Astrocyte (in vitro differentiated cells and primary cell): ENCODE data around the gene CKS1B.

Experiments
- EZH2 ChIP-seq: IDR thresholded peaks from 2 replicates; pipeline ENCODE4 v1.6.1; 2012; ENCODE audit warnings: mild to moderate bottlenecking, low read length, inconsistent platforms; ENCODE audit not compliant: insufficient read depth
- TF ChIP-seq, protein P1 (sequence below): IDR thresholded peaks from 2 replicates; pipeline ENCODE4 v1.5.1; 2011; ENCODE audit warnings: low read depth, mild to moderate bottlenecking, inconsistent platforms, low read length, moderate library complexity; ENCODE audit not compliant: insufficient read depth

DNA sequence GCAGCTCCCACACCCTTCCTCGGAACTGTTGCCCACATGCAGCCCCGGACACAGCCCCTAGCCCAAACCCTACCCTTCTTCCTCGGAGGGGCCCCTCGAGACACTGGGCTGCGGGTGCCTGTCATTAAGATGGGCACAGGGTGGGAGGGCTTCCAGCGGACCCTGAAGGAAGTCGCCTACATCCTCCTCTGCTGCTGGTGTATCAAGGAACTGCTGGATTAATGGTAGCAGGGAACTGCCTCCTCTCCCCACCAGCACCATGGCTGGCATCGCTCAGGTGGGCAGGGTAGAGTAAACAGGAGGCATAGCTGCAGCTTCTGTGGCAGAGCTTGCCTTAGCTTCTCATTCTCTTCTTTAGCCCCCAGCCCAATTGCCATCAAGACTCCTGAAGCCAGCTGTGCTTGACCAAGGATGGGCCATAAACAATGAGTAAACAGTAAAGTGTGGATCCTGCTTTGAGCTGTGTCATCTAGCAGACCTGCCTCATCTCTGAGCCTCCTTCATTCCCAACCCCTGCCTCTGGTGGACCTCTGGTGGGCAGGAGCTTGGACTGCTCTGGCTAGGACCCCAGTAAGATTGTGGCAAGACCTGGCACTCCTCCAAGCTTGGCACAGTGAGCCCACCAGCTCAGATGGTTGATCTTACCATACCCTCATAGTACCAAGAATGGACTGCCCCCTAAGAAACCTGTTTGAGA is 19.2 kb downstream of the CKS1B start, which contains the start of gene LENEP:
- TF ChIP-seq, protein P1, sequence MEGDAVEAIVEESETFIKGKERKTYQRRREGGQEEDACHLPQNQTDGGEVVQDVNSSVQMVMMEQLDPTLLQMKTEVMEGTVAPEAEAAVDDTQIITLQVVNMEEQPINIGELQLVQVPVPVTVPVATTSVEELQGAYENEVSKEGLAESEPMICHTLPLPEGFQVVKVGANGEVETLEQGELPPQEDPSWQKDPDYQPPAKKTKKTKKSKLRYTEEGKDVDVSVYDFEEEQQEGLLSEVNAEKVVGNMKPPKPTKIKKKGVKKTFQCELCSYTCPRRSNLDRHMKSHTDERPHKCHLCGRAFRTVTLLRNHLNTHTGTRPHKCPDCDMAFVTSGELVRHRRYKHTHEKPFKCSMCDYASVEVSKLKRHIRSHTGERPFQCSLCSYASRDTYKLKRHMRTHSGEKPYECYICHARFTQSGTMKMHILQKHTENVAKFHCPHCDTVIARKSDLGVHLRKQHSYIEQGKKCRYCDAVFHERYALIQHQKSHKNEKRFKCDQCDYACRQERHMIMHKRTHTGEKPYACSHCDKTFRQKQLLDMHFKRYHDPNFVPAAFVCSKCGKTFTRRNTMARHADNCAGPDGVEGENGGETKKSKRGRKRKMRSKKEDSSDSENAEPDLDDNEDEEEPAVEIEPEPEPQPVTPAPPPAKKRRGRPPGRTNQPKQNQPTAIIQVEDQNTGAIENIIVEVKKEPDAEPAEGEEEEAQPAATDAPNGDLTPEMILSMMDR, result no peak
- no peak for TF ChIP-seq EZH2
